Measurements from ENCODE around the gene SALL3.
"Not testable (repeated sequence)": the region's sequence is repeated elsewhere in the genome, so short reads cannot be mapped to it uniquely, and the experiment has no call there.

Gene SALL3

DNA sequence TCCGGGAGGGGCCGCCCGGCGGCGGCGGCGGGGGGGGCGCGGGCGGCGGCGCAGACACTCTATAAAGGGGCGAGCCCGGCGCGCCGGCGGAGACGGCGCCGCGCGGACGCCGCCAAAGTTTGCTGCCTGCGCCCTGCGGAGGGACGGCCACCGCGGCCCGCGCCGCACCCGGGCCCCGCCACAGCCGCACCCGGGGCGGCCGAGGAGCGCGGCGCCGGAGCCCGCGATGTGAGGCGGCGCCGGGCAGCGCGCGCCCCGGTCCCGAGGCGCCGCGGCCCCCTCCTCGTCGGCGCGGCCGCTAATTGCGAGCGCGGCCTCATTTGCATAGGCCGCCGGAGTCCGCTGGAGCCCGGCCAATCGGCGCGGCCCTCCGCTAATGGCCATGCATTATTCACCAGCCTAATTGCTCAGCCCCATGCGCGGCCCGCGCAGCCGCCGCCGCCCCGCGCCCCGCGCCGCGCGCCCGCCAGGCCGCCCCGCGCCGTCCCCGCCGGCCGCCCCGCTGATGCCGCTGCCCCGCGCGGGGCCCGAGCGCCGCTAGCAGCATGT, at the start of gene SALL3:
Gene SALL3, plus strand, starts transcription at position 89 of the 549 bp plus-strand sequence. Its CDS starts 457 bp downstream, at position 546.
- Histone ChIP-seq H3K9me3 (ENCODE audit: control insufficient read depth, insufficient read depth, low read length) (no peaks in the 10 kb centered on the region; the same call in 1 of the 2 replicates), H3K9ac (ENCODE audit: low read depth, low read length) (peak within 1 kb of the TSS; percentile 77), H3K36me3 (ENCODE audit: control insufficient read depth, insufficient read depth, low read length) (no peaks in the 10 kb centered on the region), H3K27me3 (ENCODE audit: control insufficient read depth, insufficient read depth, low read length) (peaks cover 41% of the 10 kb centered on the region), H3K4me1 (ENCODE audit: control insufficient read depth, insufficient read depth, low read length) (peaks cover 54% of the 10 kb centered on the region), H3K27ac (ENCODE audit: low read depth, low read length) (peak within 1 kb of the TSS; percentile 89), H3K4me3 (ENCODE audit: low read depth, low read length) (peak within 1 kb of the TSS; percentile 82)

DNA sequence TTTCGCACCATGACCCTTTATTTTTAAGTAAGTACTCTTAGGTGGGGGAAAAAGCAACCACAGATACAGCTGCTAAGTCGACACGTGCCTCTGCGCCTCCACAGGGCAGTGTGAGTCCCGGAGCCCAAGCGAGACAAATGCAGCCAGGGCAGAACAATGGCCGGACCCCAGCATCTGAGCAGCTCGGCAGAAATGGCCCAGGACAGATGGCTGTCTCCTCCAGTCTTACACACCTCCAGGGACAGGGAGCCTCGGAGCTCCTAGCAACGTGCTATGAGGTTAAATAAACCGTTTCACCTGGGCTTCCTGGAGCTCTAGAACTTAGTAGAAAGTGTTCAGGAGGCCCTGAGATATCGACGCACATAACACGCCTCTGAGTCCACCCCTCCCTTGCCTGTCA, 47.3 kb upstream of the SALL3 start:
- H3K4me1 ChIP-seq (ENCODE audit: control insufficient read depth, insufficient read depth, low read length) = no peaks in the 10 kb centered on the region
- no peak overlapping the region for H3K27ac ChIP-seq (ENCODE audit: low read depth, low read length)
- H3K9me3 ChIP-seq (ENCODE audit: control insufficient read depth, insufficient read depth, low read length) = no peaks in the 10 kb centered on the region
- no peaks in the 10 kb centered on the region for H3K27me3 ChIP-seq (ENCODE audit: control insufficient read depth, insufficient read depth, low read length)
- H3K9ac ChIP-seq (ENCODE audit: low read depth, low read length) = no peak overlapping the region
- no peaks in the 10 kb centered on the region for H3K36me3 ChIP-seq (ENCODE audit: control insufficient read depth, insufficient read depth, low read length)
- H3K4me3 ChIP-seq (ENCODE audit: low read depth, low read length) = no peak overlapping the region

DNA sequence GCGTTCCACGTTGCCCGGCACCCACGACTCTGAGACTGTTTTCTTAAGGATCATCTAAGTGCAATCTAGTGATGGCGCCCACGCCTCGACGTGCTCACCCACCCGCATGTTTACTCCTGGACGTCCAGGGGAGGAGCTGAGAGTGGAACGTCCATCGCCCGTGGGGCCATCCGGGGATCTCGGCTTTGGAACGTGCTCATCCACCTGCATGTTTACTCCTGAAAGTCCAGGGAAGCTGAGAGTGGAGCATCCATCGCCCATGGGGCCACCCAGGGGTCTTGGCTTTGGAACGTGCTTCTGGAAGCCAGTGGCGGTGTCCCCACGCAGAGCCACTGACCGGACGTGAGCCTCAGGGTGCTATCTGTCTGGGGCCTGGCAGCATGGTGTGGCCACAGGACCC, 45.6 kb upstream of the SALL3 start:
- Histone ChIP-seq H3K4me3 (ENCODE audit: low read depth, low read length) (no peak overlapping the region), H3K27ac (ENCODE audit: low read depth, low read length) (no peak overlapping the region), H3K36me3 (ENCODE audit: control insufficient read depth, insufficient read depth, low read length) (no peaks in the 10 kb centered on the region), H3K9me3 (ENCODE audit: control insufficient read depth, insufficient read depth, low read length) (no peaks in the 10 kb centered on the region), H3K4me1 (ENCODE audit: control insufficient read depth, insufficient read depth, low read length) (no peaks in the 10 kb centered on the region), H3K9ac (ENCODE audit: low read depth, low read length) (no peak overlapping the region), H3K27me3 (ENCODE audit: control insufficient read depth, insufficient read depth, low read length) (no peaks in the 10 kb centered on the region)

DNA sequence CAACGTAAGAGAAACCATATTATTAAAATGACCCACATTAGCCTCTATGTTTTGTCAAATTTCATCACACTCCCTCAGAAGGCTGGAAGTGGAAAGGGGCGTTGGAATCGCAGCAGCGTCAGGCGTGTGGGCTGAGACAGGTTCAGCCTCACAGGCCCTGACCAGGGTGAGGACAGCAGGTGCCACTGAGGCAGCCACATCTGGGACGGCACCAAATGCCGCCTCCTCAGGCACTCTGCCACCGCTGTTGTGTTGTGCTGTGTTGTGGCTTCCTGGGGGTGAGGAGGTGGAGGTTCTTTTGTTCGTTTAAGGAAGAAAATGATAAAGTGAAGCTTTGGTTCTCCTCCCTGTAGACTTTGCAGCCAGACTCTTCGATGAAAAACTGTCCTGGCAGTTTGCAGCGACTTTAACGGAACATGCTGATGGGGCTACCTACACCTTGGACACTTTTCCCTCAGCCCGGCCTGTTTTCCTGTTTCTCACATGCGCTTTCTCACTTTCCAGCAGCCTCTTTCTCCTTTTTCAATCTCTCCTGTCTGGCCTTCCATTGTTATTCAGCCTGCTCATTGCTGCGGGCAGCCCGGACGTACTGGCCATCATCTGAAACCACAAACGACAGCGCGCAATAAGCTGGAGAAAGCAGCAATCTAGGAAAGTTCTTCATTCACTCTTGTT, 44.9 kb upstream of the SALL3 start:
- no peaks in the 10 kb centered on the region for H3K36me3 ChIP-seq (ENCODE audit: control insufficient read depth, insufficient read depth, low read length)
- no peaks in the 10 kb centered on the region for H3K4me1 ChIP-seq (ENCODE audit: control insufficient read depth, insufficient read depth, low read length)
- no peaks in the 10 kb centered on the region for H3K27me3 ChIP-seq (ENCODE audit: control insufficient read depth, insufficient read depth, low read length)
- H3K27ac ChIP-seq (ENCODE audit: low read depth, low read length) = no peak overlapping the region
- no peak overlapping the region for H3K4me3 ChIP-seq (ENCODE audit: low read depth, low read length)
- H3K9me3 ChIP-seq (ENCODE audit: control insufficient read depth, insufficient read depth, low read length) = no peaks in the 10 kb centered on the region
- no peak overlapping the region for H3K9ac ChIP-seq (ENCODE audit: low read depth, low read length)

DNA sequence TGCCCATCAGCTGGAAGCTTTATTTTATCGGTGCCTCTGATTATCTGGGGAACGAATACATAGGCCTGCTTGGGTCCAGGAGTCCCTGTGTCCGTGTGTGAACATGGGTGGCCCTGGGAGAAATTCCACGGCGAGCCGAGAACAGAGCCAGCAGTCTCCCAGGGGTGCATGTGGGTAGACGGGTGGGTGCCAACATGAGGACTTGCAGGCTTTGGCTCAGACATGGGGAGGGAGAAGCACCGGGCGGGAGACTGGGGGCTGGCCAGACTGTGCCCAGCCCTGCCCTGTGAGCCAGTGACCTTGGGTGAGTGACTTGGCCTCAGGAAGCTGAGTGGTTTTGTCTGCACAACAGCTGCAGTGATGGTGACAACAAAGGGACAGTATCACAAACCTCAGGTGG, 44.2 kb upstream of the SALL3 start:
- H3K9ac ChIP-seq (ENCODE audit: low read depth, low read length) = no peak overlapping the region
- H3K9me3 ChIP-seq (ENCODE audit: control insufficient read depth, insufficient read depth, low read length) = no peaks in the 10 kb centered on the region
- no peak overlapping the region for H3K27ac ChIP-seq (ENCODE audit: low read depth, low read length)
- no peak overlapping the region for H3K4me3 ChIP-seq (ENCODE audit: low read depth, low read length)
- H3K4me1 ChIP-seq (ENCODE audit: control insufficient read depth, insufficient read depth, low read length) = no peaks in the 10 kb centered on the region
- H3K36me3 ChIP-seq (ENCODE audit: control insufficient read depth, insufficient read depth, low read length) = no peaks in the 10 kb centered on the region
- H3K27me3 ChIP-seq (ENCODE audit: control insufficient read depth, insufficient read depth, low read length) = no peaks in the 10 kb centered on the region

DNA sequence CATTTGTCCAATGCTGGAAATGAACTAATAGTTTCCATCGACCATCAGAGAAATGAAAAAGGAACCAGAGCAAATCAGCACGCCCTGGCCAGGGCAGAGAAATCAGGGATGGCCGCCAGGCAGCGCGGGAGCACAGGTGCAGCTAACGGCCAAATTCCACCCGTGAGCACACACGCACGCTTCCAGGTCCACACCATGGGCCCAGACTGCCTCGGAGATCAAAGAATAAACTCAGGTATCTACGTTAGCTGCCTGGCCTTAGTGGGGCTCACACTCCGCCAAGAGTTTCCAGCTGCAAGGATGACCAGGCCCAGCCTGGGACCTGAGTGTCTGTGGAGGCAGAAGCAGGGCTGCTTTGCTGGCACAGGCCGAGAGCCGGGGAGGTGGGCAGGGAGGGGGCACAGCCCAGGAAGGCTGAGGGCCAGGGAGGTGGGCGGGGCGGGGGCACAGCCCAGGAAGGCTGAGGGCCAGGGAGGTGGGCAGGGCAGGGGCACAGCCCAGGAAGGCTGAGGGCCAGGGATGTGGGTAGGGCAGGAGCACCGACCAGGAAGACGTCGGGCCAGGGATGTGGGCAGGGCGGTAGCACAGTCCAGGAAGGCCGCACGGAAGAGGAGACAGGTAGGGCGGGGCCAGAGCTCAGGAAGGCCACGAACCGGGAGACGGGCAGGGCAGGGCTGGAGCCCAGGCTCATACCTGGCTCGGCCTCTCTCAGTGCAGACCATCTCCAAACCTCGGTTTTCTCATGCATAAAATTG, 43.2 kb upstream of the SALL3 start:
- H3K36me3 ChIP-seq (ENCODE audit: control insufficient read depth, insufficient read depth, low read length) = no peaks in the 10 kb centered on the region
- H3K4me1 ChIP-seq (ENCODE audit: control insufficient read depth, insufficient read depth, low read length) = no peaks in the 10 kb centered on the region
- H3K27ac ChIP-seq (ENCODE audit: low read depth, low read length) = no peak overlapping the region
- no peak overlapping the region for H3K4me3 ChIP-seq (ENCODE audit: low read depth, low read length)
- no peaks in the 10 kb centered on the region for H3K27me3 ChIP-seq (ENCODE audit: control insufficient read depth, insufficient read depth, low read length)
- no peak overlapping the region for H3K9ac ChIP-seq (ENCODE audit: low read depth, low read length)
- no peaks in the 10 kb centered on the region for H3K9me3 ChIP-seq (ENCODE audit: control insufficient read depth, insufficient read depth, low read length)

DNA sequence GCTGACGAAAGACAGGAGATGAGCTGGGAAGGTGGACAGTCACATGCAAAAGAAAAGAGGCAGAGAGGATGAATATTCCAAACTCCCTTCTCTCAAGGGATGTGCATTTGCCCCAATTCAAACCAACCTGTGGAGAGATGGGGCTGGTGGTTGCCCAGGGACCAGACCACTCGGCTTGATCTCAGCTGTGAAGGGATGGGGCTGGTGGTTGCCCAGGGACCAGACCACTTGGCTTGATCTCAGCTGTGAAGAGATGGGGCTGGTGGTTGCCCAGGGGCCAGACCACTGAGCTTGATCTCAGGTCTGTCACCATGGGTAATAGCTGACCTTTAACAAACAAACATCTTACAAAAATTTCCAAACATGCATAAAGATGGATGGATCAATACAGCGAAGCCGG, 42.5 kb upstream of the SALL3 start:
- Histone ChIP-seq H3K9ac (ENCODE audit: low read depth, low read length) (no peak overlapping the region), H3K27me3 (ENCODE audit: control insufficient read depth, insufficient read depth, low read length) (no peaks in the 10 kb centered on the region), H3K9me3 (ENCODE audit: control insufficient read depth, insufficient read depth, low read length) (no peaks in the 10 kb centered on the region), H3K4me3 (ENCODE audit: low read depth, low read length) (no peak overlapping the region), H3K4me1 (ENCODE audit: control insufficient read depth, insufficient read depth, low read length) (no peaks in the 10 kb centered on the region), H3K27ac (ENCODE audit: low read depth, low read length) (no peak overlapping the region), H3K36me3 (ENCODE audit: control insufficient read depth, insufficient read depth, low read length) (no peaks in the 10 kb centered on the region)

DNA sequence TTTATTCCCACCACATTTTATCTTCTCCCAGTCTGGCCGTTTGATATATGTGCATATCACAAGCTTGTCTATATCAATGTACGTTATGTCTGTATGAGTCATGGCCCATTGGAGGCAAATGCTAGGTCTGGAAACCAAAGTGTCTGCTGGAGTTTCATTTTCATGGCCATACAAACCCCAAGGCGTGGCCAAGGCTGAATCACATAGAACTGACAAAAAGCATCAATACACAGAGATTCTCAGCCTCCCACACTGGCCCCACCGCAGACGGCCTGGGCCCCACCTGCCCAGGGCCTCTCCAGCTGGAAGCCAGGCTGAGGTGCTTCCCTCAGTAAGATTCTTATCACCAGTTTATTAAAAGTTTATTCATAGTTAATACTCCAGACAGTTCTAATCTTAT, 40.5 kb upstream of the SALL3 start:
- Histone ChIP-seq H3K27ac (ENCODE audit: low read depth, low read length) (no peak overlapping the region), H3K4me3 (ENCODE audit: low read depth, low read length) (no peak overlapping the region), H3K27me3 (ENCODE audit: control insufficient read depth, insufficient read depth, low read length) (no peaks in the 10 kb centered on the region), H3K36me3 (ENCODE audit: control insufficient read depth, insufficient read depth, low read length) (no peaks in the 10 kb centered on the region), H3K4me1 (ENCODE audit: control insufficient read depth, insufficient read depth, low read length) (no peaks in the 10 kb centered on the region), H3K9ac (ENCODE audit: low read depth, low read length) (no peak overlapping the region), H3K9me3 (ENCODE audit: control insufficient read depth, insufficient read depth, low read length) (peaks cover 5% of the 10 kb centered on the region; the same call in 1 of the 2 replicates)

DNA sequence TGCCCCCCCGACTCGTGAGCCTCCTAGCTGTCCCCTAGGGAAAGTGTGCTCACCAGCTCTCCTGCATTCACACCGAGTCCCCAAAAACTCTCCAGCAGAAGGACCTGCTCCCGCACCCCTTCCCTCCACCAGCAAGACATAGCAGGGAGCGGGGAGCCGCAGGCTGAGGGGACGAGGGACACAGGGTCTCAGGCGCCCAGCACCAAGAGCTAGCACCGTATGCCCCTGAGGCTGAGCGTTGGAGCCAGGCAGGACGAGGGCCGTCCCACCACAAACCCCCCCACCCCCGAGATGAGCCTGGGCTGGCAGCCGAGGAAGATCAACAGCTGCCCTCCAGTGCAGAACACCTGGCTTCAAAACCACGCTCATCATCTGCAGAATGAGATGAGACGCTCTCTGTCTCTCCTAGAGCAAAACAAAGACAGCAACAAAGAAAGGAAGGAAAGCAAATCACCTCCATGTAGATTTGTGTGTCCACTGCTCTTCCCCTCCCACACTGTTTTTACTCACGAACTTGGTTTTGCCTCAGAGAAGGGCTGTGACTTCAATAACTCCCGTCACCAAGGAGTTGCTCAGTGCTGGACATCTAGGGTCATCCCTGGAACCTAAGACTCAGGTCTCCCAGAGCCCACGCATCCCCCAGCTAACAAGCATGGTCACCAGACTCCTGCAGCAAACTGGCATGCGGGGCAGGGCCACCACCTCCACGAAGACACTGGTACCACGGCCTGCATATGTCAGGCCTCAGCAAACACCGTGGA, 39.7 kb upstream of the SALL3 start:
- Histone ChIP-seq H3K36me3 (ENCODE audit: control insufficient read depth, insufficient read depth, low read length) (no peaks in the 10 kb centered on the region), H3K9ac (ENCODE audit: low read depth, low read length) (no peak overlapping the region), H3K9me3 (ENCODE audit: control insufficient read depth, insufficient read depth, low read length) (peaks cover 5% of the 10 kb centered on the region; the same call in 1 of the 2 replicates)

DNA sequence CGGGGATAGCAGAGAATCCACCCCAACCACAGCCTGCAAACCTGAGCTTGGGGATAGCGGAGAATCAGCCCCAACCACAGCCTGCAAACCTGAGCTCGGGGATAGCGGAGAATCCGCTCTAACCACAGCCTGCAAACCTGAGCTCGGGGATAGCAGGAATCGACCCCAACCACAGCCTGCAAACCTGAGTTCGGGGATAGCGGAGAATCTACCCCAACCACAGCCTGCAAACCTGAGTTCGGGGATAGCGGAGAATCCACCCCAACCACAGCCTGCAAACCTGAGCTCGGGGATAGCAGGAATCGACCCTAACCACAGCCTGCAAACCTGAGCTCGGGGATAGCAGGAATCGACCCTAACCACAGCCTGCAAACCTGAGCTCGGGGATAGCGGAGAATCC, 37.4 kb upstream of the SALL3 start:
- not testable (repeated sequence) for H3K9me3 ChIP-seq (ENCODE audit: control insufficient read depth, insufficient read depth, low read length); H3K9ac ChIP-seq (ENCODE audit: low read depth, low read length); H3K36me3 ChIP-seq (ENCODE audit: control insufficient read depth, insufficient read depth, low read length); H3K4me3 ChIP-seq (ENCODE audit: low read depth, low read length); H3K27me3 ChIP-seq (ENCODE audit: control insufficient read depth, insufficient read depth, low read length); H3K27ac ChIP-seq (ENCODE audit: low read depth, low read length); H3K4me1 ChIP-seq (ENCODE audit: control insufficient read depth, insufficient read depth, low read length)

More for the DNA sequence above, 39.7 kb upstream of the SALL3 start:
- Histone ChIP-seq H3K4me1 (ENCODE audit: control insufficient read depth, insufficient read depth, low read length) (no peaks in the 10 kb centered on the region), H3K27ac (ENCODE audit: low read depth, low read length) (no peak overlapping the region), H3K4me3 (ENCODE audit: low read depth, low read length) (no peak overlapping the region), H3K27me3 (ENCODE audit: control insufficient read depth, insufficient read depth, low read length) (no peaks in the 10 kb centered on the region)

Measured in HUES48 (cell line).